GM12874 (cell line): ENCODE data around the gene SETD2.

Source experiments
- TF ChIP-seq, protein P1 (sequence below): IDR thresholded peaks from 2 replicates; pipeline ENCODE4 v1.5.1; 2011; ENCODE audit warnings: low read depth, mild to moderate bottlenecking, control low read depth, low read length, moderate library complexity; ENCODE audit not compliant: insufficient read depth

Gene SETD2

DNA sequence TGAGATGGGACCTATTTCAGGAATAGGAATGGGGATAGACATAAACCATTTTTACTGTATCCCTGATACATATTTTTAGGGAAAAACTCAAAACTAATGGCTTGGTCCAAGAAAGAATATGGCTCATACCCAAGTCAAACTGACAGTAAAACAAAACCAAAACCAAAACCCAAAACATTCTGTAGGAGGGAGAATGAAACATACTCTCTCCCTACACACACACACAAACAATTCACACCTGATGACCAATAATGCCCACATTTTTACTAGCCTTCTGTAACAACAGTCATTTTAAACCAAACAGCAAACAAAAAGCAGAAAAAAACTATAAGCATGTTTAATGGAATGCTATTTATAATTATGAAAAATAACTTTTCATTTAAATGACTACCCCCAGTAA, 109.5 kb downstream of the SETD2 start:
- TF ChIP-seq, protein P1, sequence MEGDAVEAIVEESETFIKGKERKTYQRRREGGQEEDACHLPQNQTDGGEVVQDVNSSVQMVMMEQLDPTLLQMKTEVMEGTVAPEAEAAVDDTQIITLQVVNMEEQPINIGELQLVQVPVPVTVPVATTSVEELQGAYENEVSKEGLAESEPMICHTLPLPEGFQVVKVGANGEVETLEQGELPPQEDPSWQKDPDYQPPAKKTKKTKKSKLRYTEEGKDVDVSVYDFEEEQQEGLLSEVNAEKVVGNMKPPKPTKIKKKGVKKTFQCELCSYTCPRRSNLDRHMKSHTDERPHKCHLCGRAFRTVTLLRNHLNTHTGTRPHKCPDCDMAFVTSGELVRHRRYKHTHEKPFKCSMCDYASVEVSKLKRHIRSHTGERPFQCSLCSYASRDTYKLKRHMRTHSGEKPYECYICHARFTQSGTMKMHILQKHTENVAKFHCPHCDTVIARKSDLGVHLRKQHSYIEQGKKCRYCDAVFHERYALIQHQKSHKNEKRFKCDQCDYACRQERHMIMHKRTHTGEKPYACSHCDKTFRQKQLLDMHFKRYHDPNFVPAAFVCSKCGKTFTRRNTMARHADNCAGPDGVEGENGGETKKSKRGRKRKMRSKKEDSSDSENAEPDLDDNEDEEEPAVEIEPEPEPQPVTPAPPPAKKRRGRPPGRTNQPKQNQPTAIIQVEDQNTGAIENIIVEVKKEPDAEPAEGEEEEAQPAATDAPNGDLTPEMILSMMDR = no peak

DNA sequence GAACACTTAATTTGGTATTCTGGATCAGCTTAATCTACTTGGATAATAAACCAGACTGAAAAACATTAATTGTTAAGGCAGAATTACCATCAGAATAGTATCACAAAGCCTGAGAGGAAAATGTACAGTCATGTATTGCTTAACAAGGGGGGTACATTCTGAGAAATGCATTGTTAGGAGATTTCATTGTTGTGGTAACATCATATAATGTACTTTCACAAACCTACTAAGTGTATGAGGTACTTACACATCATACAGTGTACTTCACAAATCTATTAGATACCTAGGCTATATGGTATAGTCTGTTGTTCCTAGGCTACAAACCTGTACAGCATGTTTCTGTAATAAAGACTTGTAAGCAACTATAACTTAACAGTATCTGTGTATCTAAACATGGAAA, 116.2 kb downstream of the SETD2 start:
- TF ChIP-seq, protein P1 = no peak

DNA sequence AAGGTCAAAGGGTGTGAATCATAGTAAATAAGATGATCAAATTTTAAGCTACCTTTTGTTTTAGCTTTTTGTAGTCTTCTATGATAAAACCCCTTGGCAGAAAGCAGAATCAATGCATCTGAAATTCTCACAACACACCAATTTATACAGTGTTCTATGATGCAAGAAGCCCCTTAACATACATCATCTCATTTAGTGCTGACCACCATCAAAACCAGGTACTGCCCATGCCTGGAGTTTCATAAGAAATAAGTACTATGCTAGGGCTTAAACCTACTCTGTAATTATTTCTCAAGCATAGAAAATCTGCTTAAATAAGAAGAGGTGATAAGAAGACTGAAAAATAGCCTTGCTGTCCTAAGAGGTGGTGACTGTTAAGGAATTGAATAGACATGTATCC, 116.8 kb downstream of the SETD2 start:
- TF ChIP-seq, protein P1 = no peak

DNA sequence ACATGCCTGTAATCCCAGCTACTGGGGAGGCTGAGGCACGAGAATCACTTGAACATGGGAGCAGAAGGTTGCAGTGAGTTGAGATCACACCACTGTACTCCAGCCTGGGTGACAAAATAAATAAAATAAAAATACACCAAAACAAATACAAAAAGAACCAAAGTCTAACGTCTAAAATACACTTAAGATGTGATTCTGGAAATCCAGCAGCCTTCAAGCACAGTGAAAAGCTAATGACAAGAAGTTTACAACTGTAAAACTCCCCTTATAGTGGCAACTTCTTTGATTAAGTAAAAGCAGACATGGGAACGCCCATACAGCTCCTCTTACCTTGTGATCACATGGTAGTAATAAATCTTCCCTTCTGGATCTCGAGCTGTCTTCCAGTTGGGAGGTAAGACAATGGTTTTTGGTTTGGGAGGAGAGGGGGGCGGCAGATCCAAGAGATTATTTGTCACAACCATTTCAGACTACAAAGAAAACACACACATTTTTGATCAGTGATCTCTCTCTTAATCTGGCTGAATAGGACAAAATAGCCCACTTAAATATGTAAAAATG, 121.6 kb downstream of the SETD2 start:
- TF ChIP-seq, protein P1 = no peak

DNA sequence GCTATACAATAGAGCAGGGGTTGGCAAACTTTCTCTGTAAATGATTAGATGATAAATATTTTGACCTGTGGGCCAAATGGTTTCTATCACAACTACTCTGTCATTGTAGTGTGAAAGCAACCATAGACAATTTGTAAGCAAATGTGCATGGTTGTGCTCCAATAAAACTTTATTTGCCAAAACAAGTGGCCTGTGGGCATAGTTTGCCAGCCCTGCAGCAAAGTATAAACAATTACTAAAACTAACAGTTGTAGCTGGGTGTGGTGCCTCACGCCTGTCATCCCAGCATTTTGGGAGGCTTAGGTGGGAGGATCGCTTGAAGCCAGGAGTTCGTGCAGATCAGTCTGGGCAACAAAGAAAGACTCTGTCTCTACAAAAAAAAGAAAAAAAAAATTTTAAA, 122.8 kb downstream of the SETD2 start:
- TF ChIP-seq, protein P1 = no peak

DNA sequence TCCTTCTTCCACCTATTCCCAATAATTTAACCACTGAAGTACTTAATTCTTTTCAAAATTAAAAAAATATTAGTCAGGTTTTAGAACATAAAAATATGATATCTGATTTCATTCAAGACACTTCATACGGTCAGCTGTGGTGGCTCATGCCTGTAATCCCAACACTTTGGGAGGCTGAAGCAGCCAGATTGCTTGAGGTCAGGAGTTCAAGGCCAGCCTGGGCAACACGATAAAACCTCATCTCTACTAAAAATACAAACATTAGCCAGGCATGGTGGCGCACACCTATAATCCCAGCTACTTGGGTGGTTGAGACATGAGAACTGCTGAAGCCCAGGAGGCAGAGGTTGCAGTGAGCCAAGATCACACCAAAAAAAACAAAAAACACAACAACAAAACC, 127.8 kb downstream of the SETD2 start:
- TF ChIP-seq, protein P1 = no peak

DNA sequence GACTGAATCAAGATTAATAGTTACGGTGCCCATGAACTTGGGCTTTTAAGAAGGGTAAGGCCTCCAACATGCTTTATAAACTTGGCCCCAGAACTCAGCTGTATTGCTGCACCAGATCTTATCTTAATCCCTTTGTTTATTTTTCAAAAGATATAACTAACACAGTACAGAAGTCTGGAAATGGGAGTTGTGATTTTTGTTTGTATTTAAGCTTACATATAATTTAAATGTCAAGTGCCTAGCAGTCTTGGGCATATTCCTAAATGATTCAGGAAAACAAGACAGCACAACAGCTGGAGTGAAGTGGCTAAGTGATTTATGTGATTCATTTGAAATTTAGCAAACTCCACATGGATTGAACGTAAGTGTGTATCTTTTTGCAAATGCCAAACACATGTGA, 128.3 kb downstream of the SETD2 start:
- TF ChIP-seq, protein P1 = no peak
